ENCODE results near the gene SLC38A10.

SLC38A10 gene

GRCh38 chr17:81251709-81252301 lies 43.3 kb downstream of the SLC38A10 start:
- peak; percentile 65 for DNase-seq

GRCh38 chr17:81251094-81251708 lies 43.9 kb downstream of the SLC38A10 start:
- peak; percentile 65 for DNase-seq

DNA sequence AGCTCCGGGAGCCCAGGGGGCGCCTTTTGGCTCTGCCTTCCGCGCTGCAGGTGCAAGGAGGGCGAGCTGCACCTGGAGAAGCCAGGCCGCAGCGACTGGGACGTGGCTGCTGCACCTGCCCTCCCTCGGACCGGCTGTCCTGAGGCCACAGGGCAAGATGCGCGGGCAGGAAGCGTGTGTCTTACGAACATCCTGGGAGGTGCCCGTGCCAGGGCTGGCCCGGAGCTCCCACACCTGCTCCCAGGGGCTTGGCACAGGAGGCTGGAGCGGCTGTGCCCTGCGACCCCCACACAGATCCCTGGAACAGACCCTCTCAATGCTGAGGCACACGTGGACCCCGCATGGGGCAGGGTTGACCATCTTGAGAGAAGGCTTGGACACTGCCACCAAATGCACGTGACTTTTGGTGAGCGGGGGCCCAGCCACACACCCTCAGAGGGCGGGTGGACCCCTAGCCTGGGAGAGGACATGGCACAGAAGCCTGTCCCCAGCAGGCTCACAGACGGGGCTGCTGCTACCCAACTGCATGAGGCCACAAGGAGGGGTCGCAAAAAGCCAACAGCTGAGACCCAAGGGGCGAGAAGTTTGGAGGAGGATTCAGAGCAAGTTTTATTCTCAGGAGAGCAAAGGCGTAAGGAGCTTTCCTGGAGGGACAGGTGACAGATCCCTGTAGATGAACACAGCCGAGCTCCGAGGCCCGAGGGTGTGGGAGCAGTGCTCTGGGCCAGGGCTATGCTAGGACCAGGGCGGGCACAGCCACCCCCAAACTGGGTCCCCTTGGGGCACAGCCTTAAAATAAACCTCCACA lies 44.6 kb downstream of the SLC38A10 start:
- DNase-seq = no peak

DNA sequence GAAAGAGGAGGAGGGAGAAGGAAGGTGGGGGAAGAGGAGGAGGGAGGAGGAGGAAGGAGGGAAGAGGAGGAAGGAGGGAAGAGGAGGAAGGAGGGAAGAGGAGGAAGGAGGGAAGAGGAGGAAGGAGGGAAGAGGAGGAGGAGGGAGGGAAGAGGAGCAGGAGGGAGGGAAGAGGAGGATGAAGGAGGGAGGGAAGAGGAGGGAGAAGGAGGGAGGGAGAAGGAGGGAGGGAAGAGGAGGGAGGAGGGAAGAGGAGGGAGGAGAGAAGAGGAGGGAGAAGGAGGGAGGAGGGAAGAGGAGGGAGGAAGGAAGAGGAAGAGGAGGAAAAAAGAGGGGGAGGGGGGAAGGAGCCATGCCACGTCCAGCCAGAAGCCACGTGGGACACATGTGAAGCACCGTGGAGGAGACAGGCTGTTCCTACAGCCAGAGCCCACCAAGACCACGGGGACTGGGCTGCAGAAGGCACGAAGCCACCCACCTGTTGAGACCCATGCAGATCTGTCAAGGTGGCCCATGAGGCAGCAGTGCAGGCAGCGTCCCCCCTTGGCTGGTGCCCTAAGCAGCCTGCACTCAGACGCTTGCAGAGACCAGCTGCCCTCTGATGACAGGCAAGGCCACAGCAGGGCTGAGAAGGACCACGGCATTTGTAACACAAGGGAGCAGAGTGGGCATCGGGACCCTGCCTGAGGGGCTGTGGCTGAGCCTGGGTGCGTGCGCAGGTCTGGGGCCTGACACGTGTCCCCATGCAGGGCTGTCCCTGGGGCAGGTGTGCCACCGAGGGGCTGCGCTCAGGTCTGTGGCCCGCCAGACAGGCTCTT lies 45.7 kb downstream of the SLC38A10 start:
- no peak for DNase-seq

GRCh38 chr17:81248649-81249048 lies 46.5 kb downstream of the SLC38A10 start:
- no peak for DNase-seq

- DNase-seq = no peak
Observed at GRCh38 chr17:81247339-81247990, 47.6 kb downstream of the SLC38A10 start.

GRCh38 chr17:81246679-81247338 lies 48.3 kb downstream of the SLC38A10 start:
- no peak for DNase-seq

- DNase-seq = no peak
Observed at GRCh38 chr17:81246343-81246670, 48.8 kb downstream of the SLC38A10 start.

DNA sequence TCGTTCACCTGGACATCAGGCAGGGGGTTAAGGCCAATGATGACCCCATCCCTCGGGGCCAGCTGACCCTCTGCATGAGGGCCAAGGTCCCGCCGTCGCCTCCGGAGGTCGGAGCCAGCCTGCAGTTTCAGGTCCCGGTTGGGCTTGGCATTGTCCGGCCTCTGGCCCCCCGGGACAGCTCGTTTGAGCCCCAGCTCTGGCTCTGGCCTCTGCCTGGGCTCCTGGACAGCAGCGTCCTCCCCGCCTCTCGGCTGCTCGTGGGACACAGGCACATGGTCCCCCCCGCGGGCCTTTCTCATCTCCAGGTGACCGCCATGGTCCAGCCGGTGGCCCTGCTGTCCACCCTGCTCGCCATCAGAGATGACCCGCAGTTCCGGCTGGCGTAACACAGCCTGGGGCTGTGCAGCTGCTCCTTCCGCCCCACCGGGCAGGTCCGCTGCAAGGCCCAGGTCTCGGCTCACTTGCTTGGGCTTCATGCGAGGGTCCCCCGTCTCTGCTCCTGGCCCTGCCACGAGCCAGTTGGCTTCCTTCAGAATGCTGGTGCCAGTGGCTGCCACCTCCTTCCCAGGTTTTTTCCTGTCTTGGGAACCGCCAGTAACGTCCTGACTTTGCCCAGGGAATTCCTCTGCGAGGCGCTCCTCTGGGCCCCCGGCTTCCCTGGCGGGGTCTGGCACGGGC lies 49.3 kb downstream of the SLC38A10 start:
- DNase-seq = no peak

DNA sequence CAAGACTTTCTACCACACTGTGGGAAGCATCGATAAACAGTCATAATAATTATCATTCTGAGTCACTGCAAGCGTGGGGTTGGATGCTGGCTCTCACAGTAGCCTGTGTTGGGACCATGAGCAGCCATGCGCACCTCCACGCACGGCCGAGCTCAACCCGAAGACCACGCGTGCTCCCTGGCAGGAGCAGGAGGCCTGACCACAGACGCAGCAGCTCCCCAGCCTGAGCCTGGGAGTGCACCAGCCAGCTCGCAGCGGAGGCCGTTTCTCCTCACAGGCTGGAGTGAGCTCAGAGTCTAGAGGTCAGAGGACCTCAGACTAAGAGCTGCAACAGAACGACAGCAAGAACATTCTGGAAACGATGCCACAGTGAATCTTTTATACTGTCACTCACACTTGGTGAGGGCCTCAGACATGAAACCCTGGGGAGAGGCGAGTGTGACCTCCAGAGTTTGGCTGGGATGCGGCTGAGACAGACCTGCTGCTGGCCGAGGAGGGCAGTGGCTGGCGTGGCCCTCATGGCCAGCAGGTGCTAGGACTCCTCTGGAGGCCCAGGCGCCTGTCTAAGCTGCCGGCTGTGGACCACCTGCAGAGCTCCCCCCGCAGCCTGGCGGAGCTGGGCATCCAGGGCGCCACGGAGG lies 50.0 kb downstream of the SLC38A10 start:
- DNase-seq = no peak

GRCh38 chr17:81244358-81245023 lies 50.6 kb downstream of the SLC38A10 start:
- no peak for DNase-seq

DNA sequence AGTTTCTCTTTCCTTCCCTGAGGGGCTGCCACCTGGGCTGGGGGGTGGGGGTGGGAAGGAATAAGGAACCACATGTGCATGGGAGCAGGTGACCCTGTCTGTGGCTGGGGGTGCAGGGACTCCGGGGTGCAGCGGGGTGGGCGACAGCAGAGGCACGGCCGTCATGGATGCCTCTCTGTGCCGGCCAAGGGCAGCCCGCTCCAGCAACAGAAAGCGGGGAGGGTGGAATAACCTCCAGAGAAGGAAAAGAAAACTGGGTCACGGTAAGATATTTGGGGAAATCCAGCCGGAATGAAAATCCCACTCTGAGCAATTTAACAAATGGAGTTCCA lies 51.8 kb downstream of the SLC38A10 start:
- no peak for DNase-seq

- no peak for DNase-seq
Observed at GRCh38 chr17:81242421-81243332, 52.4 kb downstream of the SLC38A10 start.

- DNase-seq = no peak
Observed at GRCh38 chr17:81241648-81242420, 53.3 kb downstream of the SLC38A10 start.

GRCh38 chr17:81241203-81241602 lies 53.9 kb downstream of the SLC38A10 start:
- no peak for DNase-seq

GRCh38 chr17:81240761-81241160 lies 54.3 kb downstream of the SLC38A10 start:
- DNase-seq = no peak

GRCh38 chr17:81239714-81240555 lies 55.2 kb downstream of the SLC38A10 start:
- no peak for DNase-seq
